IMR-90 (cell line): ENCODE results near the gene RABGAP1. TPM values are rescaled to one million over a fixed set of nuclear protein-coding genes. Genes with fewer than 3 reads are reported as not detected.

Experiments used
- ATAC-seq: fragments of 200-7000 bp; cut with Tn5 transposase; 2 replicates; pipeline ENCODE4 v1.9.1; 2020; ENCODE audit warnings: low read depth, mild to moderate bottlenecking, moderate library complexity
- BruUV-seq: library from RNA; stranded (reverse); fragments of 400-500 nt; replicated peaks from 2 replicates; lab custom pipeline; 2021; lab: Mats Ljungman, UMichigan
- CTCF ChIA-PET: fragments of 300-600 bp; formaldehyde crosslinking; extraction: SDS; loops from one replicate; lab custom pipeline; 2021; ENCODE audit warnings: antibody characterized with exemption; lab: Yijun Ruan, JAX
- POLR2A ChIA-PET: fragments of 300-600 bp; sonication (Branson Sonifier 250); formaldehyde crosslinking; loops from one replicate; lab custom pipeline; 2022; ENCODE audit warnings: antibody characterized with exemption; ENCODE audit not compliant: unreplicated experiment; lab: Charles Lee
- DNase-seq: peaks from one replicate; pipeline ENCODE4 v3.0.0; 2013
- H2AFZ ChIP-seq: replicated peaks from 2 replicates; pipeline ENCODE3; 2013; ENCODE audit warnings: low read length, mild to moderate bottlenecking; ENCODE audit not compliant: poor library complexity
- H2AK5ac ChIP-seq: 2 replicates; pipeline ENCODE4 v1.6.1; 2013; ENCODE audit warnings: low read depth, low read length, inconsistent platforms
- H2AK9ac ChIP-seq: replicated peaks from 2 replicates; pipeline ENCODE3; 2013; ENCODE audit warnings: mild to moderate bottlenecking, low read depth, low read length, moderate library complexity; ENCODE audit not compliant: poor library complexity
- H2BK120ac ChIP-seq: 2 replicates; pipeline ENCODE4 v1.6.1; 2013; ENCODE audit warnings: low read depth, low read length, inconsistent platforms
- H2BK15ac ChIP-seq: 3 replicates; pipeline ENCODE4 v1.6.1; 2013; ENCODE audit warnings: low read depth, low read length, inconsistent platforms
- H2BK20ac ChIP-seq: 2 replicates; pipeline ENCODE4 v1.6.1; 2013; ENCODE audit warnings: low read depth, mild to moderate bottlenecking, inconsistent platforms, low read length, moderate library complexity
- H2BK5ac ChIP-seq: 2 replicates; pipeline ENCODE4 v1.6.1; 2013; ENCODE audit warnings: mild to moderate bottlenecking, low read depth, low read length, inconsistent platforms; ENCODE audit not compliant: poor library complexity, severe bottlenecking
- H3K14ac ChIP-seq: replicated peaks from 2 replicates; pipeline ENCODE4 v1.6.1; 2013; ENCODE audit warnings: low read depth, low read length, inconsistent platforms
- H3K18ac ChIP-seq: 2 replicates; pipeline ENCODE4 v1.6.1; 2013; ENCODE audit warnings: low read depth, low read length, control low read depth
- H3K23ac ChIP-seq: 2 replicates; pipeline ENCODE4 v1.6.1; 2013; ENCODE audit warnings: low read depth, low read length, inconsistent platforms
- H3K27ac ChIP-seq: 2 replicates; pipeline ENCODE4 v1.5.1; 2013; ENCODE audit warnings: mild to moderate bottlenecking, control low read depth, low read length; ENCODE audit not compliant: insufficient read depth
- H3K27me3 ChIP-seq: 2 replicates; pipeline ENCODE4 v1.6.1; 2013; ENCODE audit warnings: low read length; ENCODE audit not compliant: control insufficient read depth, insufficient read depth
- H3K36me3 ChIP-seq: 2 replicates; pipeline ENCODE4 v1.6.1; 2013; ENCODE audit warnings: low read length, mixed read lengths; ENCODE audit not compliant: control insufficient read depth, insufficient read depth
- H3K4ac ChIP-seq: 2 replicates; pipeline ENCODE4 v1.6.1; 2013; ENCODE audit warnings: low read depth, low read length, inconsistent platforms
- H3K4me1 ChIP-seq: 2 replicates; pipeline ENCODE4 v1.6.1; 2013; ENCODE audit warnings: low read length, mixed read lengths; ENCODE audit not compliant: control insufficient read depth, insufficient read depth
- H3K4me2 ChIP-seq: 2 replicates; pipeline ENCODE4 v1.6.1; 2013; ENCODE audit warnings: low read depth, mild to moderate bottlenecking, control low read depth, low read length, moderate library complexity
- H3K4me3 ChIP-seq: 2 replicates; pipeline ENCODE4 v1.5.1; 2013; ENCODE audit warnings: low read depth, mild to moderate bottlenecking, control low read depth, low read length, moderate library complexity; ENCODE audit not compliant: insufficient read depth
- H3K56ac ChIP-seq: 2 replicates; pipeline ENCODE4 v1.6.1; 2013; ENCODE audit warnings: low read length, inconsistent platforms; ENCODE audit not compliant: insufficient read depth; ENCODE audit errors: extremely low read depth
- H3K79me1 ChIP-seq, 2 experiments: 2 replicates each; pipeline ENCODE4 v1.6.1; 2013; ENCODE audit warnings: low read length in 2 of 2, inconsistent platforms in 1 of 2, low read depth in 1 of 2
- H3K9ac ChIP-seq: 2 replicates; pipeline ENCODE4 v1.6.1; 2013; ENCODE audit warnings: low read depth, low read length, control low read depth
- H3K9me1 ChIP-seq: 2 replicates; pipeline ENCODE4 v1.6.1; 2013; ENCODE audit warnings: low read length, inconsistent platforms; ENCODE audit not compliant: insufficient read depth
- H3K9me3 ChIP-seq: 2 replicates; pipeline ENCODE4 v1.6.1; 2013; ENCODE audit warnings: low read length; ENCODE audit not compliant: control insufficient read depth, insufficient read depth
- H4K20me1 ChIP-seq: 2 replicates; pipeline ENCODE4 v1.6.1; 2013; ENCODE audit warnings: low read length, inconsistent platforms; ENCODE audit not compliant: insufficient read depth
- H4K5ac ChIP-seq: 2 replicates; pipeline ENCODE4 v1.6.1; 2013; ENCODE audit warnings: mild to moderate bottlenecking, low read depth, low read length, control low read depth
- H4K8ac ChIP-seq, 2 experiments: 2 replicates each; pipeline ENCODE4 v1.6.1; 2013; ENCODE audit warnings: low read depth in 2 of 2, low read length in 2 of 2, control low read depth in 1 of 2, inconsistent platforms in 1 of 2
- H4K91ac ChIP-seq: 2 replicates; pipeline ENCODE4 v1.6.1; 2013; ENCODE audit warnings: low read depth, low read length, inconsistent platforms; ENCODE audit not compliant: insufficient read depth
- BHLHE40 ChIP-seq: fragments of 150-350 bp; IDR thresholded peaks from 2 replicates; pipeline ENCODE4 v1.6.1; 2016; ENCODE audit warnings: mild to moderate bottlenecking, low read depth, low read length
- CEBPB ChIP-seq: IDR thresholded peaks from 2 replicates; pipeline ENCODE4 v1.6.1; 2012; ENCODE audit warnings: low read depth, low read length, improper control_type of control experiment
- CHD1 ChIP-seq: IDR thresholded peaks from 2 replicates; pipeline ENCODE4 v1.6.1; 2012; ENCODE audit warnings: low read depth, low read length, improper control_type of control experiment
- FOS ChIP-seq: fragments of 150-350 bp; IDR thresholded peaks from 2 replicates; pipeline ENCODE4 v1.6.1; 2016; ENCODE audit warnings: low read depth, low read length
- MAFK ChIP-seq: IDR thresholded peaks from 2 replicates; pipeline ENCODE4 v1.6.1; 2012; ENCODE audit warnings: low read depth, low read length, improper control_type of control experiment
- MAZ ChIP-seq: IDR thresholded peaks from 2 replicates; pipeline ENCODE4 v1.6.1; 2012; ENCODE audit warnings: low read depth, mild to moderate bottlenecking, low read length, improper control_type of control experiment, moderate library complexity, borderline replicate concordance
- MXI1 ChIP-seq: IDR thresholded peaks from 2 replicates; pipeline ENCODE4 v1.6.1; 2012; ENCODE audit warnings: low read depth, mild to moderate bottlenecking, low read length, moderate library complexity, borderline replicate concordance
- NFE2L2 ChIP-seq: fragments of 150-350 bp; IDR thresholded peaks from 2 replicates; pipeline ENCODE4 v1.6.1; 2016; ENCODE audit warnings: low read depth, mild to moderate bottlenecking, low read length
- POLR2A ChIP-seq: IDR thresholded peaks from 2 replicates; pipeline ENCODE4 v1.6.1; 2012; ENCODE audit warnings: mild to moderate bottlenecking, low read depth, low read length
- RAD21 ChIP-seq: IDR thresholded peaks from 2 replicates; pipeline ENCODE4 v1.6.1; 2012; ENCODE audit warnings: low read length, improper control_type of control experiment
- RCOR1 ChIP-seq: IDR thresholded peaks from 2 replicates; pipeline ENCODE4 v1.6.1; 2012; ENCODE audit warnings: mild to moderate bottlenecking, low read length, improper control_type of control experiment; ENCODE audit not compliant: insufficient replicate concordance
- RFX5 ChIP-seq: IDR thresholded peaks from 2 replicates; pipeline ENCODE4 v1.8.0; 2012; ENCODE audit warnings: low read depth, mild to moderate bottlenecking, low read length, moderate library complexity
- SMC3 ChIP-seq: fragments of 150-350 bp; IDR thresholded peaks from 2 replicates; pipeline ENCODE4 v1.6.1; 2016; ENCODE audit warnings: low read depth, mild to moderate bottlenecking, antibody characterized with exemption, low read length, moderate library complexity
- WGBS, 2 experiments: methylation state at CpG; one replicate each; pipeline versions ENCODE4 v1.1.5 to v1.1.7; 2013; ENCODE audit warnings: missing lambda C conversion rate in 2 of 2; ENCODE audit not compliant: insufficient read length in 1 of 2; ENCODE audit errors: extremely low coverage in 2 of 2; 5-methylcytosine and 5-hydroxymethylcytosine counted together
- dilution Hi-C: fragments of 300-500 bp; cut with HindIII; formaldehyde crosslinking; loops from one replicate; pipeline ENCODE4 v1.14.3; 2018; ENCODE audit warnings: low sequenced_read_pairs; ENCODE audit not compliant: unreplicated experiment
- in situ Hi-C: fragments of 300-500 bp; cut with MboI; formaldehyde crosslinking; loops from 3 replicates; pipeline ENCODE4 v1.14.3; 2019; ENCODE audit warnings: low sequenced_read_pairs, inconsistent platforms, mixed read lengths
- intact Hi-C: fragments of 100-400 bp; cut with micrococcal nuclease; formaldehyde crosslinking; loops from 2 replicates; pipeline ENCODE4 v1.10.0; 2022
- polyA plus RNA-seq, 3 experiments: library from polyadenylated mRNA; depleted of rRNA; stranded (reverse); fragments of >200 nt; gene quantifications; 2 replicates each; pipeline ENCODE4 v1.2.3, GENCODE V29; 2012; ENCODE audit warnings: low replicate concordance in 1 of 3
- total RNA-seq: library from RNA; depleted of rRNA; stranded (reverse); fragments of >200 nt; gene quantifications from 2 replicates; pipeline ENCODE4 v1.2.3, GENCODE V29; 2012
- TF ChIP-seq, protein P1 (sequence below): conservative IDR thresholded peaks from 2 replicates; pipeline ENCODE4 v1.5.1; 2012; ENCODE audit warnings: mild to moderate bottlenecking, low read depth, low read length, improper control_type of control experiment
- TF ChIP-seq, protein P2 (sequence below): fragments of 150-350 bp; IDR thresholded peaks from 2 replicates; pipeline ENCODE4 v1.6.1; 2016; ENCODE audit warnings: low read depth, mild to moderate bottlenecking, low read length, moderate library complexity, borderline replicate concordance
- TF ChIP-seq, protein P3 (sequence below): fragments of 150-350 bp; IDR thresholded peaks from 2 replicates; pipeline ENCODE4 v1.6.1; 2017; ENCODE audit warnings: mild to moderate bottlenecking, antibody characterized with exemption, low read length, low read depth

The RABGAP1 gene
- total and polyA plus RNA-seq, 2 of the 4 experiments (the other 2 are of a cell fraction): 20.0 to 53.9 TPM

DNA sequence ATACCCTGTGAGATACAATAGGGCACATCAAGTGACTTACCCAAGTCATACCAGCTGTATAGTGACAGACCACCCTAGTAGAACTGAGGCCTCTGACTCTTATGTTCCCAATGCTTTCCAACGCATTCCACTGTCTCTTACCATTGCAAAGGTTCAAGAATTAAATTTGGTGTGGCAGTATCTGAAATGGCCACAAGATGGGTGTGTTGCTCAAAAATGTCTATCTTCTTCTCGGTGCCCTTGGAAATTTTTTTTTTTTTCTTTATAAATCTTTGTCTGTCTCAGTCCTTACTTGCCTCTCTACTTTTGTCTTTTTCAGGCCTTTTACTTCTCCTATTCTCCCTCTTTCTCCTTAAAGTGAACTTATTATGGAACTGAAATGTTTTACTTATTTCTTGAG lies 141.0 kb downstream of the RABGAP1 start:
- no peak overlapping the region for H2BK5ac ChIP-seq
- ChIA-PET POLR2A (no interaction called here), CTCF (interaction anchor here (0.7 to 1.8 kb wide), 3 partner anchors 144 to 268 kb away, joined by 3 to 7 read pairs (median 4); no protein-coding TSS in a partner anchor)
- DNase-seq (peak; percentile 55), ATAC-seq (peak; percentile 92)
- no TSS peak for BruUV-seq
- TF ChIP-seq, protein P1, sequence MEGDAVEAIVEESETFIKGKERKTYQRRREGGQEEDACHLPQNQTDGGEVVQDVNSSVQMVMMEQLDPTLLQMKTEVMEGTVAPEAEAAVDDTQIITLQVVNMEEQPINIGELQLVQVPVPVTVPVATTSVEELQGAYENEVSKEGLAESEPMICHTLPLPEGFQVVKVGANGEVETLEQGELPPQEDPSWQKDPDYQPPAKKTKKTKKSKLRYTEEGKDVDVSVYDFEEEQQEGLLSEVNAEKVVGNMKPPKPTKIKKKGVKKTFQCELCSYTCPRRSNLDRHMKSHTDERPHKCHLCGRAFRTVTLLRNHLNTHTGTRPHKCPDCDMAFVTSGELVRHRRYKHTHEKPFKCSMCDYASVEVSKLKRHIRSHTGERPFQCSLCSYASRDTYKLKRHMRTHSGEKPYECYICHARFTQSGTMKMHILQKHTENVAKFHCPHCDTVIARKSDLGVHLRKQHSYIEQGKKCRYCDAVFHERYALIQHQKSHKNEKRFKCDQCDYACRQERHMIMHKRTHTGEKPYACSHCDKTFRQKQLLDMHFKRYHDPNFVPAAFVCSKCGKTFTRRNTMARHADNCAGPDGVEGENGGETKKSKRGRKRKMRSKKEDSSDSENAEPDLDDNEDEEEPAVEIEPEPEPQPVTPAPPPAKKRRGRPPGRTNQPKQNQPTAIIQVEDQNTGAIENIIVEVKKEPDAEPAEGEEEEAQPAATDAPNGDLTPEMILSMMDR: peak; percentile 73
- TF ChIP-seq MXI1 (no peak), RAD21 (peak; percentile 71), MAZ (no peak), RFX5 (no peak), FOS (no peak), MAFK (no peak), RCOR1 (no peak), CHD1 (no peak), NFE2L2 (no peak), BHLHE40 (no peak), SMC3 (peak; percentile 81), POLR2A (no peak), CEBPB (no peak)
- TF ChIP-seq, protein P2, sequence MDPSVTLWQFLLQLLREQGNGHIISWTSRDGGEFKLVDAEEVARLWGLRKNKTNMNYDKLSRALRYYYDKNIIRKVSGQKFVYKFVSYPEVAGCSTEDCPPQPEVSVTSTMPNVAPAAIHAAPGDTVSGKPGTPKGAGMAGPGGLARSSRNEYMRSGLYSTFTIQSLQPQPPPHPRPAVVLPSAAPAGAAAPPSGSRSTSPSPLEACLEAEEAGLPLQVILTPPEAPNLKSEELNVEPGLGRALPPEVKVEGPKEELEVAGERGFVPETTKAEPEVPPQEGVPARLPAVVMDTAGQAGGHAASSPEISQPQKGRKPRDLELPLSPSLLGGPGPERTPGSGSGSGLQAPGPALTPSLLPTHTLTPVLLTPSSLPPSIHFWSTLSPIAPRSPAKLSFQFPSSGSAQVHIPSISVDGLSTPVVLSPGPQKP: no peak
- TF ChIP-seq, protein P3, sequence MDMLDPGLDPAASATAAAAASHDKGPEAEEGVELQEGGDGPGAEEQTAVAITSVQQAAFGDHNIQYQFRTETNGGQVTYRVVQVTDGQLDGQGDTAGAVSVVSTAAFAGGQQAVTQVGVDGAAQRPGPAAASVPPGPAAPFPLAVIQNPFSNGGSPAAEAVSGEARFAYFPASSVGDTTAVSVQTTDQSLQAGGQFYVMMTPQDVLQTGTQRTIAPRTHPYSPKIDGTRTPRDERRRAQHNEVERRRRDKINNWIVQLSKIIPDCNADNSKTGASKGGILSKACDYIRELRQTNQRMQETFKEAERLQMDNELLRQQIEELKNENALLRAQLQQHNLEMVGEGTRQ: no peak
- no peak overlapping the region for H2AFZ ChIP-seq
- H3K14ac ChIP-seq: no peak overlapping the region
- H3K27me3 ChIP-seq: no peaks in the 10 kb centered on the region
- dilution Hi-C loops: no loop called here
- peaks cover 0 to 4% of the 10 kb centered on the region in 2 experiments; a peak in 3 of 4 replicates for H3K79me1 ChIP-seq
- peaks cover 3% of the 10 kb centered on the region; the same call in 1 of the 2 replicates for H3K9me1 ChIP-seq
- WGBS, 2 experiments: no CpG with 5 or more reads among the region's 2 CpGs
- no peak overlapping the region for H2BK120ac ChIP-seq
- in situ Hi-C loops: loop anchor here (5.0 kb wide), 1 partner anchor 270 kb away; no protein-coding TSS in a partner anchor
- H3K4me3 ChIP-seq: no peak overlapping the region
- no peak overlapping the region for H2AK5ac ChIP-seq
- H2BK20ac ChIP-seq: no peak overlapping the region
- no peak overlapping the region for H3K27ac ChIP-seq
- H4K20me1 ChIP-seq: no peaks in the 10 kb centered on the region
- no peaks in the 10 kb centered on the region; the same call in 1 of the 2 replicates for H3K4me1 ChIP-seq
- H2AK9ac ChIP-seq: no peak overlapping the region
- H3K18ac ChIP-seq: no peak overlapping the region
- H3K36me3 ChIP-seq: peaks cover 28% of the 10 kb centered on the region
- no peak overlapping the region for H4K5ac ChIP-seq
- H3K9me3 ChIP-seq: no peaks in the 10 kb centered on the region
- H4K8ac ChIP-seq: no peak overlapping the region
- H3K4me2 ChIP-seq: no peak overlapping the region
- no peak overlapping the region for H2BK15ac ChIP-seq
- no peak overlapping the region for H3K56ac ChIP-seq
- no peak overlapping the region for H3K9ac ChIP-seq
- intact Hi-C loops: loop anchor here (1.0 kb wide), 3 partner anchors 143 to 303 kb away; no protein-coding TSS in a partner anchor
- H3K23ac ChIP-seq: no peak overlapping the region
- no peak overlapping the region for H3K4ac ChIP-seq
- H4K91ac ChIP-seq: no peak overlapping the region
